B cell (primary cell): ENCODE results near the gene FUT6. TPM values are rescaled to one million over a fixed set of nuclear protein-coding genes. Genes with fewer than 3 reads are reported as not detected.
"Not testable (repeated sequence)": the region's sequence is repeated elsewhere in the genome, so short reads cannot be mapped to it uniquely, and the experiment has no call there.

Experiments
- ATAC-seq: fragments of 200-7000 bp; cut with Tn5 transposase; one replicate; pipeline ENCODE4 v1.10.0; 2021; ENCODE audit warnings: low read depth, mild to moderate bottlenecking, moderate number of reproducible peaks, moderate library complexity
- CTCF ChIA-PET: fragments of 350-600 bp; sonication (Branson Sonifier 250); formaldehyde crosslinking; loops from one replicate; lab custom pipeline; 2021; ENCODE audit warnings: antibody characterized with exemption, inconsistent platforms; lab: Charles Lee
- POLR2A ChIA-PET: fragments of 350-600 bp; sonication (Branson Sonifier 250); formaldehyde crosslinking; loops from one replicate; lab custom pipeline; 2021; ENCODE audit warnings: antibody characterized with exemption; lab: Charles Lee
- DNase-seq: peaks from one replicate; pipeline ENCODE4 v3.0.0; 2013
- H2AFZ ChIP-seq: 2 replicates; pipeline ENCODE4 v1.6.1; 2012; ENCODE audit warnings: mild to moderate bottlenecking, low read depth, low read length; ENCODE audit not compliant: insufficient read depth, poor library complexity, severe bottlenecking
- H3K27ac ChIP-seq, 2 donors: 1 replicate in 1 of 2; 2 replicates in 1 of 2; pipeline ENCODE4 v1.5.1; 2012 to 2013; ENCODE audit warnings: low read length in 2 of 2, mild to moderate bottlenecking in 2 of 2, moderate library complexity in 1 of 2
- H3K27me3 ChIP-seq, 4 experiments: fragments of 200-600 bp in 1 of 4; sonication (generic) in 1 of 4; replicated peaks in 1 of 4; 1 replicate in 2 of 4; 2 replicates in 2 of 4; pipeline versions ENCODE4 v1.6.1 to v1.7.0; 2013 to 2016; ENCODE audit warnings: low read length in 3 of 4, mild to moderate bottlenecking in 2 of 4, mixed read lengths in 1 of 4, moderate library complexity in 1 of 4; ENCODE audit not compliant: insufficient read depth in 4 of 4, control insufficient read depth in 3 of 4; ENCODE audit errors: control extremely low read depth in 1 of 4
- H3K36me3 ChIP-seq, 2 experiments: replicated peaks in 1 of 2; 1 replicate in 1 of 2; 2 replicates in 1 of 2; pipeline versions ENCODE4 v1.6.1 to v1.7.1; 2013; ENCODE audit warnings: low read length in 1 of 2; ENCODE audit not compliant: insufficient read depth in 2 of 2, control insufficient read depth in 1 of 2; ENCODE audit errors: control extremely low read depth in 1 of 2, extremely low read depth in 1 of 2
- H3K4me1 ChIP-seq, 2 donors: fragments of 200-600 bp in 1 of 2; sonication (generic) in 1 of 2; 1 replicate in 1 of 2; 2 replicates in 1 of 2; pipeline versions ENCODE4 v1.5.1 to v1.6.1; 2013 to 2017; ENCODE audit warnings: low read length in 2 of 2; ENCODE audit not compliant: control insufficient read depth in 2 of 2, insufficient read depth in 2 of 2
- H3K4me2 ChIP-seq: replicated peaks from 2 replicates; pipeline ENCODE3; 2012; ENCODE audit warnings: mild to moderate bottlenecking, low read depth, low read length; ENCODE audit not compliant: poor library complexity, severe bottlenecking
- H3K4me3 ChIP-seq, 5 experiments: fragments of 200-600 bp in 1 of 5; sonication (generic) in 1 of 5; 1 replicate in 3 of 5; 2 replicates in 2 of 5; pipeline versions ENCODE4 v1.5.1 to v1.7.0; 2011 to 2016; ENCODE audit warnings: low read length in 4 of 5, mild to moderate bottlenecking in 4 of 5, low read depth in 2 of 5, control low read depth in 1 of 5, moderate library complexity in 1 of 5; ENCODE audit not compliant: insufficient read depth in 1 of 5; ENCODE audit errors: control extremely low read depth in 1 of 5, extremely low read depth in 1 of 5
- H3K79me2 ChIP-seq: fragments of 200-600 bp; sonication (generic); one replicate; pipeline ENCODE4 v1.6.0; 2016; ENCODE audit warnings: low read length; ENCODE audit not compliant: control insufficient read depth, insufficient read depth
- H3K9ac ChIP-seq: fragments of 200-600 bp; sonication (generic); 2 replicates; pipeline ENCODE4 v1.6.1; 2017; ENCODE audit warnings: mild to moderate bottlenecking, low read length, moderate library complexity
- H3K9me3 ChIP-seq, 3 donors: one replicate each; pipeline versions ENCODE4 v1.6.1 to v1.7.1; 2013; ENCODE audit warnings: low read length in 2 of 3; ENCODE audit not compliant: control insufficient read depth in 2 of 3, insufficient read depth in 1 of 3; ENCODE audit errors: control extremely low read depth in 1 of 3
- H4K20me1 ChIP-seq: 2 replicates; pipeline ENCODE4 v1.6.0; 2012; ENCODE audit warnings: mild to moderate bottlenecking, low read length; ENCODE audit not compliant: insufficient read depth, control insufficient read depth, poor library complexity, severe bottlenecking
- H3K27ac Mint-ChIP-seq: one replicate; pipeline ENCODE4 v1.8.0; 2021; ENCODE audit warnings: mixed read lengths
- H3K27me3 Mint-ChIP-seq: one replicate; pipeline ENCODE4 v1.8.0; 2021; ENCODE audit warnings: mixed read lengths
- H3K4me1 Mint-ChIP-seq: one replicate; pipeline ENCODE4 v1.8.0; 2021; ENCODE audit warnings: mixed read lengths
- H3K4me3 Mint-ChIP-seq: one replicate; pipeline ENCODE4 v1.8.0; 2021; ENCODE audit warnings: mixed read lengths
- H3K9me3 Mint-ChIP-seq: one replicate; pipeline ENCODE4 v1.8.0; 2022; ENCODE audit warnings: mixed read lengths; ENCODE audit not compliant: insufficient read depth
- EZH2 ChIP-seq: IDR thresholded peaks from 2 replicates; pipeline ENCODE4 v1.6.1; 2012; ENCODE audit warnings: borderline replicate concordance, low read depth, mild to moderate bottlenecking, moderate library complexity, low read length; ENCODE audit not compliant: insufficient read depth, poor library complexity, severe bottlenecking
- WGBS: methylation state at CpG from one replicate; pipeline ENCODE4 v1.1.5; 2013; ENCODE audit warnings: missing lambda C conversion rate; ENCODE audit not compliant: insufficient coverage; 5-methylcytosine and 5-hydroxymethylcytosine counted together
- intact Hi-C: fragments of 100-400 bp; cut with micrococcal nuclease; formaldehyde crosslinking; loops from one replicate; pipeline ENCODE4 v1.10.0; 2022
- polyA plus RNA-seq: library from polyadenylated mRNA; depleted of rRNA; stranded (reverse); fragments of >200 nt; gene quantifications from 2 replicates; pipeline ENCODE4 v1.2.3, GENCODE V29; 2012
- total RNA-seq, 2 donors: library from RNA; stranded (reverse); fragments of 120-200 nt in 1 of 2; gene quantifications; 1 replicate in 1 of 2; 2 replicates in 1 of 2; pipeline versions ENCODE4 v1.2.3 to v1.2.4, GENCODE V29; 2013 to 2022
- TF ChIP-seq, protein P1 (sequence below): fragments of 200-600 bp; IDR thresholded peaks from one replicate; pipeline ENCODE4 v1.8.0; 2022; ENCODE audit warnings: antibody characterized with exemption, mild to moderate bottlenecking

The FUT6 gene
- total and polyA plus RNA-seq, 2 donors (not counting 1 experiment from before 2014, with no cell fraction given), result 0.03 TPM; not detected in 1

DNA sequence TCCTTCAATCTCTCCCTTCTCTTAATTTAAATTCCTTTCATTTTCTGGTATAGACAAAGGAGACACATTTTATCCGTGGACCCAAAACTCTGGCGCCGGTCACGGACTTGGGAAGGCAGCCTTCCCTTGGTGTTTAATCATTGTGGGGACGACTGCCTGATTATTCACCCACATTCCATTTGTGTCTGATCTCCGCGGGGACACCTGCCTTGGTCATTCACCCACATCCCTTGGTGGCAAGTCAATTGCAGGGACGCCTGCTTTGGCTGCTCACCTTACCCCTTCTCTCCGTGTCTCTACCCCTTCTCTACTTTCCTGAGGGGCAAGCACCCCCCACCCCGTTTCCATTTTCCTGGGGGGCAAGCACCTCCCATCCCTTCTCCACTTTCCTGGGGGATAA, 8.3 kb upstream of the FUT6 start:
- H3K27ac Mint-ChIP-seq, H3K4me1 ChIP-seq, H4K20me1 ChIP-seq, H2AFZ ChIP-seq, POLR2A ChIA-PET, H3K9me3 ChIP-seq, H3K4me3 ChIP-seq, H3K4me1 Mint-ChIP-seq, H3K4me3 Mint-ChIP-seq, intact Hi-C loops, H3K9ac ChIP-seq, ATAC-seq, CTCF ChIA-PET, H3K4me2 ChIP-seq, H3K79me2 ChIP-seq, H3K27me3 ChIP-seq, H3K9me3 Mint-ChIP-seq, DNase-seq, H3K36me3 ChIP-seq, H3K27ac ChIP-seq, H3K27me3 Mint-ChIP-seq: not testable (repeated sequence)
- 90% methylated on average over 10 of the region's 10 CpGs for WGBS

DNA sequence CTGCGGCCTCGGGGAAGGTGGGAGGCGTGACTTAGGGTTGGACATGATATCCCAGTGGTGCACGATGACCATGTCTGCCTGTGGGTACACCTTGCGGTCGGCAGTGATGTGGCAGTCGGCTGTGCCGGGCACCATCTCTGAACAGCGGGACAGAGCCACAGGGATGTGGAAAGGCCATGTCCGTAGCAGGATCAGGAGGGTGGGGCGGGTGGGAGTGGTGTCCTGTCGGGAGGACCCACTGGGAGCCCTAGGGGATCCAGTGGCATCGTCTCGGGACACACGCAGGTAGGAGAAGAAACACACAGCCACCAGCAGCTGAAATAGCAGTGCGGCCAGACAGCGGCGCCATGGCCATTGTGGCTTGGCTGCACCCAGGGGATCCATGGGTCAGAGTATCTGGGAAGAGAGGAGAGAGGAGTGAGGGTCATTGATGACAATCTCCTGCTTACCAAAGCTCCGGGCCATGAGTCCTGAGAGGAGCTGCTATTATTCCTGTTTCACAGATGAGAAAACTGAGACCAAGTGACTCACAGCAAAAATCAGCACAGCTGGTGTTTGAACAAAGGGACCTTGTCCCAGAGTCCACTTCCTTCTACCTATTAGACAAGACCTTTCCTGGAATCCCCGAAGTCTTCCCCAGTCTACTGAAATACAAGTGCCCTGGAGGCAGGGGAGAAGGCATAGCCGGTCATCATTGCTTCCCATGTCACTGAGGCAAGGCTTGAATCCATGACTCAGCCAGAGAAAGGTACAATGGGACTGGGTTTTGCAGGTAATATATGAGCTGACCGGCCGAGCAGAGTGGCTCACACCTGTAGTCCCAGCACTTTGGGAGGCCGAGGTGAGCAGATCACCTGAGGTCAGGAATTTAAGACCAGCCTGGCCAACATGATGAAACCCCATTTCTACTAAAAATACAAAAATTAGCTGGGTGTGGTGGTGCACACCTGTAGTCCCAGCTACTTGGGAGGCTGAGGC, 5.2 kb upstream of the FUT6 start:
- Histone ChIP-seq H2AFZ (no peak overlapping the region), H3K4me3 (no peak overlapping the region), H3K4me1 (no peaks in the 10 kb centered on the region), H4K20me1 (no peaks in the 10 kb centered on the region), H3K79me2 (no peaks in the 10 kb centered on the region), H3K9me3 (no peaks in the 10 kb centered on the region), H3K4me2 (no peak overlapping the region), H3K27me3 (no peaks in the 10 kb centered on the region), H3K36me3 (no peaks in the 10 kb centered on the region), H3K27ac (no peak overlapping the region), H3K9ac (no peak overlapping the region)
- ATAC-seq (no peak), DNase-seq (no peak)
- WGBS, result 95% methylated on average over 20 of the region's 24 CpGs
- no peaks in the 10 kb centered on the region for H3K4me1 Mint-ChIP-seq
- no peak overlapping the region for H3K27ac Mint-ChIP-seq
- CTCF ChIA-PET, result no interaction called here
- H3K9me3 Mint-ChIP-seq, result no peaks in the 10 kb centered on the region
- TF ChIP-seq, protein P1, sequence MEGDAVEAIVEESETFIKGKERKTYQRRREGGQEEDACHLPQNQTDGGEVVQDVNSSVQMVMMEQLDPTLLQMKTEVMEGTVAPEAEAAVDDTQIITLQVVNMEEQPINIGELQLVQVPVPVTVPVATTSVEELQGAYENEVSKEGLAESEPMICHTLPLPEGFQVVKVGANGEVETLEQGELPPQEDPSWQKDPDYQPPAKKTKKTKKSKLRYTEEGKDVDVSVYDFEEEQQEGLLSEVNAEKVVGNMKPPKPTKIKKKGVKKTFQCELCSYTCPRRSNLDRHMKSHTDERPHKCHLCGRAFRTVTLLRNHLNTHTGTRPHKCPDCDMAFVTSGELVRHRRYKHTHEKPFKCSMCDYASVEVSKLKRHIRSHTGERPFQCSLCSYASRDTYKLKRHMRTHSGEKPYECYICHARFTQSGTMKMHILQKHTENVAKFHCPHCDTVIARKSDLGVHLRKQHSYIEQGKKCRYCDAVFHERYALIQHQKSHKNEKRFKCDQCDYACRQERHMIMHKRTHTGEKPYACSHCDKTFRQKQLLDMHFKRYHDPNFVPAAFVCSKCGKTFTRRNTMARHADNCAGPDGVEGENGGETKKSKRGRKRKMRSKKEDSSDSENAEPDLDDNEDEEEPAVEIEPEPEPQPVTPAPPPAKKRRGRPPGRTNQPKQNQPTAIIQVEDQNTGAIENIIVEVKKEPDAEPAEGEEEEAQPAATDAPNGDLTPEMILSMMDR, result no peak
- TF ChIP-seq EZH2, result no peak
- H3K4me3 Mint-ChIP-seq, result no peak overlapping the region
- intact Hi-C loops, result no loop called here
- POLR2A ChIA-PET, result no interaction called here
- H3K27me3 Mint-ChIP-seq, result peaks cover 3% of the 10 kb centered on the region
